CD4-positive, alpha-beta T cell treated with Interleukin-6 at 100 ng/mL for 8 hours (primary cell): ENCODE results near the gene GALNT16.
A peak's percentile ranks its signal among the peaks of the same experiment; 100 is the strongest.

Experiments used
- DNase-seq: peaks from one replicate; pipeline ENCODE4 v3.0.0-alpha.2; 2020; ENCODE audit warnings: mixed read lengths, low spot score

The GALNT16 gene

DNA sequence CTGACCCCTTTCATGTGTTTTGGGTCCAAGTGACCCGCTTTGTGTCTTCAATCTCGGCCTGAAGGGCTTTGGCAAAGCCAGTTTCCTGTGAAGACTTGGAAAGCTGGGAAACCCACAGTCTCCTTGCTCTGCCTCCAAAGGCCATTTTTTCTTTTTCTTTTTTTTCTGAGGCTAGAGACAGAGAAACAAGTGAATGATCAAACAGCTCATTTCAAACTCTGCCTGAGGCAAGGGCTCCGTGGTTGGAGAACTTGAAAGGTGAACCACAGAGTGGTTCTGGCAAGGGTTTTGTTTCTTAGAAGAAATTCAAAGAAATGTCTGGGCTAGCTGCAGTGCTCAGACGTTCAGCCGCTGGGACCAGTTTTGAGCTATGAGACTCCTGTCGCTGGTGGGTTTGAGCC, 75.4 kb downstream of the GALNT16 start:
- no peak for DNase-seq

DNA sequence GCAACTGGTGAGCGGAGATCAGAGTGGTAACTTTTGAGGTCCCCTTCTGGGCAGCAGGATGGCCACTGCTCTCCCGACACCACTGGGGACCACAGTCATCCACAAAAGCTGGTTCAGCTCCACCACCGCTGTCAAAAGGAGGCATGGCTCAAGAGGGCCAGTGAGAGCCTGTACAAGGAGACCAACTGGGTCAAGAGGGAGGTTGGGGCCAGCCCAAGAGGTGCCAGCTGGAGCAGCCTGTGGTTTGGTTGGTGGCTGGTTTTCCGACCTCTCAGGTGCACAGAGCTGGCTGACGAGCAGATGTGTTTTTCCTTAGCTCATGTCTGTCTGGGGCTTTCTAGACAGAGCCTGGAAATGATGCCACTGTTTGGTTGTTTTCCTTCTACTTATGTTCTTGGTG, 78.0 kb downstream of the GALNT16 start:
- DNase-seq, result no peak

DNA sequence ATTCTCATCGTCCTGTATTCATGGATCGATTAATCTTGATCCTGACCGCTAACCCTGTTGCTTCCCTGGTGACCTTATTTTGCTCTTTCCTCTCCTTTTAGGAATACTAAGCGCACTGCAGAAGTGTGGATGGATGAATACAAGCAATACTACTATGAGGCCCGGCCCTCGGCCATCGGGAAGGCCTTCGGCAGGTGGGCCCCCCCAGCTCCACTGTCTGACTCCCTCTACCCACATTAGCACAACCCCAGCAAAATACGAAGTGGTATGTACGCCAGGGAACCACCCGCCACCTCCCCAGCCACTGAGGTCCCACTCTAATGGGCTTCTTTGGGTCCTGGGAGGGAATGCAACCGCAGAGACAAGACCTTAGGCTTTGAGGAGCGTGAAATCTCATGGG, 79.5 kb downstream of the GALNT16 start:
- DNase-seq, result no peak

DNA sequence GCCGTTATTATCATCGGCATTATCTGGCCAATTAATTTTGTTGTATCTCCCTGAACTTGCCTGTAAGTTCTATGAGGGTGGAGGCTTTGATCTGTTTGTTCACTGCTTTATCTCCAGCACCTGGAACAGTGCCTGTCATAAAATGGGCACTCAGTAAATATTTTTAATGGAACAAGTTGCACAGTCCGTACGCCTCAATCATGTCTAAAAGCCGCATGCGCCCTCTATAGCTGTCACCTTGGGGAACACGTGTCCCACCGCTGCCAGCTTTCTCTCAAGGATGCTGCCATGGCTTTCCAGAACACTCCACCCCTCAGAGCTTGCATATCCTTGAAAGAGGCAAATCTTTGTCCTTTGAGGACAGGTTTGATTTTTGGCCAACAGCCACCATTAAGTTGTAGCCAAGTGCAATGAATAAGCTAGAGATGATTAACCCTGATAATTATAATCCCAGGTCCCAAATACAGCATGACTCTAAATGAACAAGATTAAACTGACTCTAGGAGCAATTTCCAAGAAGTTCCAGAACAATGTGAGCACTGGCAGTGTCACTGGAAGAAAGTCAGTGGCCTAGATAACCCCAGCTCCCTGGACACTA, 83.1 kb downstream of the GALNT16 start:
- DNase-seq, result no peak

DNA sequence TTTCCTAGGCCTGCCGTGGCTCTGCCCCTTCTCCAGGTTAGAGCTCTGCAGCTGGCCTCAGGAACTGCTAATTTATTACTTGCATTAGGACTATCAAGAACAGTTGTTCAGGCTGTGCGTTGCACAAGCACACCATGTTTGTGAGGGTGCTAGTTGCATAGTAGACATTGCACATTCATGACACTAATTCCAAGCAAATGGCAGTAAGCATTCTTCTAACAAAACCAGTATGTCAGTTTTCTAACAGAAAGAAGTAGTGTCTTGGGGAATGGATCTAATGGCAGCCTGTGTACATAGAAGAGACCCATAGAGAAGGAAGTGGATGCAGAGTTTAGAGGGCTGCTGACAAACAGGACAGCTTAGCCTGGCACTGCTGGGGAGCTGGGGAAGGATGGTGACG, 84.2 kb downstream of the GALNT16 start:
- DNase-seq, result no peak

DNA sequence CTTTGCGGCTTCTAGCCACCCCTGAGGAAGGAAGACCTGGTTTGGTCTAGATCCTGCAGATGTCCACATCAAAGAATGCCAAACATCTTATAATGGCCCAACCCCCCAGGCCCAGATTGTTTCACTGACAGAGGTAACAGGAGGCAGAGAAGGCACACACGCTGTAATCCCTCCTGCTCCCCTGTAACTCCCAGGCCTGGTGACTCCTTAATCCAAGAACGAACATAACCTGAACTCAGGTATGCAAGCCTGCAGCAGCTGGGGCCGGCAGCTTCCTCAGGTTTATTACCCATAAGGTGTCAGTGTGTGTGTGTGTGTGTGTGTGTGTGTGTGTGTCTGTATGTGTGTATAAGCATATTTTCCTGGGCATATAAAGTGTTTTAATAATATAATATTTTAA, 85.4 kb downstream of the GALNT16 start:
- no peak for DNase-seq

DNA sequence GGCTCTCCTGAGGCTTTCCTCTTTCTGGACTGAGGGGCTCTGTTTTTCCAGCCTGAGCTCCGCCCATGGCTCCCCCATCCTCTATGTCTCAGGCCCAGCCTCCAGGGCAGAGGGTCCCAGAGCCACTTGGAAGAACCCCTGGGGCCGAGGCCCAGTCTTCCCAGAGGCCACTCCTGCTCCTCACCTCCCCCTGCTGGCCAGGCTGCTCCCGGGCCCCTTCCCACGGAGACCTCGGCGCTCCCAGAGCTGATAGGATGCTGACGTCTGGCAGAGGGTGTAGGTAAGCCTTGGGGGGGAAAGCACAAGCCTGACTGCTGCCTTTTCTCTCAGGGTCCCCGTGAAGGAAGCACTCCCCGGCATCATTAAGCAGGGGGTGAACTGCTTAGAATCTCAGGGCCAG, 86.8 kb downstream of the GALNT16 start:
- no peak for DNase-seq

DNA sequence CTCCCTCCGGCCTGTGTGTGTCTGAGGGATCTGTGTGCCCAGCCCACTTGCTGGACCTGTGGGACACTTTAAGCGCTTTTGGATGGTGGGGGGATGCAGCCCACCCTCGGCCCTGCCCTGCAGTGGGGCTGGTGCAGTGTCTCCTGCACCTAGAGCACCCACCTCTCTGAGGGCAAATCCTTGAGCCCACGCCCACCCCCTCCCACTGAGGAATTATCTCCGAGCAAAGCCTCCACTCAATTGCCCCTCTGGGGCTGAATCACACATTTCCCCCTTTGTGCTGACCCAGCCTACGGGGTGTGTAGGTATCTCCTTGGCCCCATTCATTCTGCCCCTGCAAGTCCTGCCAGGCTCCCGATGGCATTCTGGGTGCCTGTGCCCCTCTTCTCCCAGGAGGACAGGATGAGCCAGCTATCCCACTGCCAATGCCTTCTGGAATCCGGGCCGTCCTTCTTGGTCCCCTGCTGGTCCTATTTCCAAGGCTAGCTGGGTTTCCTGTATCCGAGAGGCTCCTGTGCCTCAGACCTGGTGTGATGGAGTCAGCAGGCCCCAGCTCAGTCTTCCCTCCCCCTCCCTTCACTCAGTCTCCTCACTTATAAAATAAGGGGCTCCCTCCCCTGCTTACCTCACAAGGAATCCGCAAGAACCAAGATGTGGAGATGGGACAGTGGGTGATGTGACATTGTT, 89.3 kb downstream of the GALNT16 start:
- no peak for DNase-seq

DNA sequence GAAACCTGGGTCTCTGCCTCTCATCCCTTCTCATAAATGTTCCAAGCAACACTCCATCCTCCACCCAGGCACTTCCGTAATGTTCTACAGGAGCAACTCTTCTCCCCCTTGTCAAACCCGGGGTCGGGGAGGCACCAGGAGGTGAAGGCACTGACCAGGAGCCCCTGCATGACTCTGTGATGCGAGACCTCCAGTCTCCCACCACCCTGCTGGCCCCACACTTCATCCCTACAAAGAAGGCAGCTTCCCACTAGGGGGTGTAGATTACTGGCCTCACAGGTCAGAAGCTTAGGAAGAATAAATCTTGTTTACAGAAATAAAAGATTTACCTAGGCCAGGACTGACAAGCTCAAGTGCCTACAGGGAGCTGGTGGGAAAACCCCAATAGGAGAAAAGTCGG, 90.9 kb downstream of the GALNT16 start:
- no peak for DNase-seq

DNA sequence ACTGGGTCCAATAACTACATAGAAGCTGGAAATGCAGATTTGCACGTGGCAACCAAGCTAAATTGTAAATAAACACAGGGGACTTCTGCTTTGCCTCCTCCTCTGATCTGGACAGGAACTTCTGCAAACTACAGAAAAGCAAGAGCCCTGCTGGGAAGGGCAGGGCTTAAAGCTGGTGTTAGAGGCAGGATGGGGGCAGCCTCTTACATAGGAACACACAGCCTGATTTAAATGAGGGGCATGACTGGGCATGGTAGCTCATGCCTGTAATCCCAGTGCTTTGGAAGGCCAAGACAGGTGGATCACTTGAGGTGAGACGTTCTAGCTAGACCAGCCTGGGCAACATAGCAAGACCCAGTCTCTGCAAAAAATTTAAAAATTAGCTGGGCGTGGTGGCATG, 91.4 kb downstream of the GALNT16 start:
- DNase-seq, result no peak

DNA sequence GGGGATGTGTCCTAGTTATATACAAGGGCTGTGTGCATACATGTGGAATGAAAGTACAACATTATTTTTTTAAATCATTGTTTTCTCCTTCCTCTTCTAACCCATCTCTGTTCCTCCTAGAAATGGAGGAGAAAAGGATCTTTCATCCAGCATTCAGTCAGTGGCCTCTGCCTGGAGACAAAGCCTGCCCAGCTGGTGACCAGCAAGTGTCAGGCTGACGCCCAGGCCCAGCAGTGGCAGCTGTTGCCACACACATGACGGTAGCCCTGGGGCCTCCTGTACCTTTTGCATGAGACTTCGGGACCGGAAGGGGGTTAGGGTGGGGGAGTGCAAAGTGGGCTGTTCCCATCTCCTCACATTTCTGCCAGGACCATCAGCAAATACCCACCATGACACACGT, 92.0 kb downstream of the GALNT16 start:
- DNase-seq, result no peak

DNA sequence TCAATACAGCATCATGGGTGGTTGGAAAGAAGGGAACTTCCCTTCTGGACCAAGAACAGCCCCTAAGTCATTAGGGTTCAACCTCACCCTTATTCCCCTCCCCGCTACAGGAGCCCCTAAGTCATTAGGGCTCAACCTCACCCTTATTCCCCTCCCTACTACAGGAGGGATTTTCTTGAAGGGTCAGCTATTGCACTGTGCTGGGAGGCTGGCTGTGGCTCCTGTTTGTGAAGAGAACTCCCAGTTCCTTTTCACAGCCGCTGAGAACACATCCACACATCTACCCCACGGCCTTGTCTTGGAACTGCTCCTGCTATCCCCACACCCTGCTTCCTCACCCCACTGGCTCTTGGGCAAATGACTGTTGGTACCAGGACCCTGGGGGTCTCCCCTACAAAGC, 93.2 kb downstream of the GALNT16 start:
- no peak for DNase-seq

DNA sequence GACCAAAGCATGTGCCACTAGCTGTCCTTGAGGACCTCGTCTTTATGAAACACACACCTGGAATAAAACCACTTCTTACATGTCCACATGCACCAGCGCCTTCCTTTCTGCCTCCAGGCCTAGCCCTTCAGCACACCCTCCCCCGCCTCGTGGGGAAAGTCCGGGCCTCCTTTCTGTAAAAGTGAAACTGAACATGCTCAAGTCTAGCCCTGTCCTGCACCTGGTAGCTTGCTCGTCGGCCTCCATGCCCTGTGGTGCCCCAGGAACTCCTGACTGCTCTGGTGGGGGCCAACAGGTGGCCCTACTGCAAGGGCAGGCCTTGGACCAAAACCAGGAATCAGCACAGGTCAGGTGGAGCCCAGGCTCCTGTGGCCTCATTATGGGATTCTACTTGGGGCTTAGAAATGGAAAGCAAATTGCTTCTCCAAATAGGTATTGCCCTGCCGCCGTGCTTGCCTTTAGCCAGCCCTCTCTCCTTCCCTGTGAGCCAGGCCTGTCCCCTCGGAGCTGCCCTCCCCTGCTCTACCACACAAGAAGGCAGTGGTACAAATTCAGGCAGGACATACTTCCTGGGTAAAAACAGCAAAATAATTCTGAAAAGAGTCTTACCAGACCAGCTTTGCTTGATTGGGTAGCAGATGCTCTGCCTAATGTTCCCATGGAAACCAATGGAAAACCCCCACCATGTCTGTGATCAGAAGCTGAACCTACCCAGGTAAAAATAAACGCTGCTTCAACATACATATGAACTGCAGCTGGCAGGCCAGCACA, 94.6 kb downstream of the GALNT16 start:
- peak; percentile 38 for DNase-seq

DNA sequence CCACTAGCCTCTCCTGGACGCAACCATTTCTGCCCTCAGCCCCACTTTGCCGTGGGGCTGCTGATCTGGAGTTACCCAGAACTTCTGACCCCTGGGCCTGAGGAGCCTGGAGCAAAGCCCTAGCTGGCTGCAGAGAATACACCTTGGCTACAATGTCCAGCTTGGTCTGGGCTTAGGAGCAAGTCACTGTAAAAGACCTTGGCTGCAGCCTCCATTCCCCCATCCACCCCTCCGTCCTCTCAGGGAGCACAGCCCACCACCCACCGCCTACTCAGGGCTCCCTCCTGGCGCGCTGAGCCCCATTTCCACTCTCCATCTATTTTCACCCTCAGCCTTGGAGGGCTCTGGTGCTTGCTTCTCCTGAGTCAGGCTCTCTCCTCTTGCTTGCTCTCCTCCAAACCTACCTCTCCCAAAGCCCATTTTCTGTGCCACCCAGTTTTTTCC, 95.2 kb downstream of the GALNT16 start:
- DNase-seq, result no peak

DNA sequence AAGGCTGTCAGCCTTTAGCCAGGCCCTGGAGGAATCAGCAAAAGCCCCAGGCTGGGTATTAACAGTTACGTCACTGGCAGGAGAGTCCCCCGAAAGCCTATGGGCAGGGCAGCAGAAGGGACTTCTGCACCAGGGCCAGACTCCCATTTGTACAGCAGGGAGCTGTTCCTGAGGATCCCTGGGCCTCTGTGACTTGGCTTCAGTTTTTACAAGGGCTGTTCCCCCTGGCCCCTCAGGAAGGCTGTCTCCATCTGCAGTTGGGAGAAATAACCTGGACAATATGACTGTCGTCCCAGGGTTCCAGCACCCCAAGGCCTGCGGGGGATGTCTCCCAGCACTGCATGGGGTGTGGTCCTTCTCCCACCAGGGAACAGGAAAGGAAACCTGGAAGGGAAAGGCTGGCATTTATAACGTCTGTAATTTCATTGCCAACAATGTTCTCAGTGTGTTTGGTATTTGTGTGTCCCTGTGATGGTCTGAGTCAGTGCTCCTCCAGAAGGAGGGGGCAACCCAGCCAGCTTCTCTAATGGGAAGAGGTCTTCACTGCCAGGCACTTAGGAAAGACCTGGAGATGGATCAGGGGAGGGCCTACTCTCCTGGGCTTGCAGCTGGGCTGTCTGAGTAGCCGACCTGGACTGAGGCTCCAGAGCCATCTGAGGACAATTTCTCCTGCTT, 95.8 kb downstream of the GALNT16 start:
- DNase-seq, result no peak

DNA sequence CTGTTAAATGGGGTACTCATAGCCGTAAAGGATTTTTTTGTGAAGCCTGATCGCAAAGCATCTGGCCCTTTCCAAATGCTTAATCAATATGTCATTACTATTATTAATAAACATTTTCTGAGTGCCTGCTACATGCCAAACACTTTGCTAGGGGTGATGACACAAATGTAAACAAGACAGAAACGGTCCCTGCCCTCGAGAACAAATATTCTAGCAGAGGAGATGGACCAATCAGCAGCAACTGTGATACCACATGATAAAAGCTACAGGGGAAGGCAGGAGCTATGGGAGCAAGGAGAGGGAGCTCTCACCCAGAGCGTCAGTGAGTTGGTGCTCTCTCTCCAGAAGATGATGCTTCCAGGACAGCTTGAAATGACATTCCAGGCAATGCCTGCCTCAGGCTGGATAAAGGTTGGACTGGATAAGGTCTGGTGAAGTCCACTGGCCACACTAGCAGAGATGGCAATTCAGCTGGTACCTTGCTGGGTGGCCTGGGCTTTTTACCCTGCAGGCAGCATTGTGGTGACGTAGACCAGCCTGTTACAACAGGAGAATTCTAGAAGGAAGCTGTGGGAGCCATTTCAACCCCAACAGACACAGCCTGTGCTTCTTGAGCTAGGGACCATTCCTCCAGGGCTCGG, 97.1 kb downstream of the GALNT16 start:
- DNase-seq, result no peak

DNA sequence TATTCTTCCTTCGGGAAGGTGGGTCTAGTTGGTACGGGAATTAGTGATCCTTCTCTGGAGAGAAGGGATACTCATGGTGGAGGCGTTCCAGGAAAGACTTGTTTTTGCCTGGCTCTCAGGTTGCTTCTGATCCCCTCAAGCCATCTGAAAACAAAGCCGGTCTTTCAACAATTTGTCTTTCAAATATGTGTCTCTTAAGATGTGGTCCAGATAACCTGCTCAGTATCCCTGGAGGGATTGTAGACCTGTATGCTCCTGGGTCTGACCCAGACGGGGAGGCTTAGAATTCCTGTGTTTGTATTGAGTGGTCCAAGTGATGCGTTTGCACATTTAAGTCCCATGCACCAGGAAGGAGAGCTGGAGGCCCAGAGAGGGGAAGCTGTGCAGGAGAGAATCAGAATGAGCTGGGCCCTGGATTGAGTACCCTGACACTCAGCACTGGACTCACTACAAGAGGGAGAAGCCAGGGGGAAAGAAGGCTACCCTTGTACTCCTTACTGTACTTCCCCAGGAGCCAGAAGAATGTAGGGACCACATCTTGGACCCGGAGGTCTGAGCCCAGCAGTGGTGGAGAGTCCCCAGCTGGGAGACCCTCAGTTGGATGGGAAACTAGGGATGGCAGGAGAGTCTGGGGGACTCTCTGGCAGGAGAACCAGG, 97.7 kb downstream of the GALNT16 start:
- DNase-seq, result no peak

DNA sequence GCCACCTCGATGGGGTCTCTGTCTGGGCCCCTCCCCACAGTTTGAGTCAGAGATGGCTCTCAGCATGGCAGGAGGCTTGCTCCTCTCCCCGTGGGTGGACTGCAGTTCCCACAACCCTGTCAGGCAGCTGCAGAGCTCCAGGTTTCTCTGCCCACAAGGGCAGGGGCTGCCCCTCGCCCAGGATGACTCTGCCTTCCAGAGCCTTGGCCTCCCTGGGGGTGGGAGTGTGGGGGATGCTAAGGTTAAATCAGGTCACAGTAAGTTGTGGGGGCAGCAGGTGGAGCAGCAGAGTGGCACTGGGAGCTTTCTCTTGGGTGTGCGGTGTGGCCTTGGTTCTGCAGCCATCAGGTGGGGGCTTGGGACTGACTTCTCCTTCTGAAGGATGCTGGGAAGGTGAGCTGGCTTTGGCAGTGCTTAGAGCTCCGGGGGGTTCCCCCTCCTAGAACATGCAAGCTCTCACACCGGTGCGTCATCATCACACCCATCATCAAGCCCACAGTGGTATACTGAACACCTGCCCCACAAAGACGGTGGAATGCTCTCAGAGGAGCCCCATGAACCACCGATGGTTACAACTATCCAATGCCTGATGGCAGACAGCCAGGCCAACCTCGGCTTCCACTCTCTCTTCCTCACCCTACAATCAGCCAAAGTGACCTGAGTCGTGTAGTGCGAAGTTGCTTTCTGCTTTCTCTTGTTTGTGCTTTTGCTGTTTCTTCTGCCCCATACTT, 98.4 kb downstream of the GALNT16 start:
- DNase-seq, result no peak

DNA sequence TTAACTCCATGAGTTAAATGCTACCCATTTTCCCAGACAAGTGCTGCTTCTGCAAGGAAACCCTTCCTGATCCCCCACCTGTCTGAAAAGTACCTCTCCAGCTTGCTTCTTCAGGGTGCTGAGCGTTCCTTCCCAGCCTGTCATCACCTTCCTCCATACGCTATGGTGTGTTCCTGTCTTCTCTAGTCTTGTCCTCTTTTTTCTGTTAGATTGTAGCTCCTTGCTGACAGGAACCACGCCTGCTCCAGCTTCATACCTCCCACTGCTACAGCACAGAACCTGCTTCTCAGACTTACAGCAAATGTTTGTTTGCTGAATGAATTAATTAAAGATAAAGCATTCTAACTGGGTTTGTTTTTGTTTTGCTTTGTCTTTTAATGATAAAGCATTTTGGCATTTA, 99.0 kb downstream of the GALNT16 start:
- no peak for DNase-seq

DNA sequence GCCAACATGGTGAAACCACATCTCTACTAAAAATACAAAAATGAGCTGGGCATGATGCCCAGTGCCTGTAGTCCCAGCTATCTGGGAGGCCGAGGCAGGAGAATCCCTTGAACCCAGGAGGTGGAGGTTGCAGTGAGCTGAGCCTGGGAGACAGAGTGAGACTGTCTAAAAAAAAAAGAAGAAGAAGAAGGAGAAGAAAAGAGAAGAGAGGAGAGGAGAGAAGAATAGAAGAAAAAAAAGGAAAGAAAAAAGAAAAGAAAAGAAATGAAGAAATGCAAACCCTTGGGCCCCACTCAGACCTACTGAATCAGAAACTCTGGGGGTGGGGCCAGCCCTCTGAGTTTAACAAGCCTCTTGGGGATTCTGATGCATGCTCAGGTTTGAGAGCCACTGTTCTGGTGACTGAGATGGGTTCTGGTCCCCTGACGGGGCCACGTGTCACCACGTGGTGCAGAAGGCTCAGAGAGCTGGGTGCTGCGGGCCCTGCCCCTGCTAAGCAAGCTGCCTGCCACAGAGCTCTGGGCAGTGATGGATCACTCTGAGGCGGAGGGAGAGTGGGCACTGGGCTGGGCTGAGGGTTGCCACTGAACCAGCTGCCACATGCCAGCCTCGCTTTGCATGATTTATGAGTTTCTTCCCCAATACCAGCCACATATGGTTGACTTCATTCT, 100.6 kb downstream of the GALNT16 start:
- DNase-seq, result no peak

DNA sequence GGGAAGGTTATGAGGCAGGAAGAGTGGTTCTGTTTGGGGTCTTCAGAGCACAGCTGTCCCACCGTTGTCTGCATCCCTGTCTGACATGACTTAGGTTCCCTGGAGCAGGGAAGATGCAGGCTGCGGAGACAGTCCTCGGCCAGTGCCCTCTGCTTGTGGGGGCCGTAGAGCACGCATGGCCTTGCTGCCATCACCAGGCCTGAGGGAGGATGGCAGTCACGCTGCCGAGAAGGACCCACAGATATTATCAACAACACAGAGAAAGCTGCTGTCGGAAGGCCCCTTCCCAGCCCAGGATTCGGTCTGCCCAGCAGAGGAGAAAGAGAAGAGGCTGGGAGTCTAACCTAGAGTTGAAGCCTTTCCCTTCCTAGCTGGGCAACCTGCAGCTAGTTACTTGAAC, 103.1 kb downstream of the GALNT16 start:
- no peak for DNase-seq
